ENCODE results near the gene SNRNP35. TPM values are rescaled to one million over a fixed set of nuclear protein-coding genes. Genes with fewer than 3 reads are reported as not detected.
A peak's percentile ranks its signal among the peaks of the same experiment; 100 is the strongest.

The SNRNP35 gene
- total and polyA plus RNA-seq, 9 of the 15 experiments (the other 6 are each of a cell fraction or from before 2014, with no cell fraction given), result 17.7 to 41.0 (median 25.5) TPM

- BruUV-seq (replicated peaks), result no TSS peak
- peak; percentile 32 for FAIRE-seq
- CTCF ChIA-PET (ENCODE audit: low intra/inter-chr PET ratio), result no interaction called here
- 80% methylated on average over 15 of the region's 15 CpGs for WGBS (ENCODE audit: insufficient coverage, low coverage, missing lambda C conversion rate)
- intact Hi-C loops (cut with micrococcal nuclease) (no loop called here), in situ Hi-C loops (cut with MboI) (no loop called here)
- Histone ChIP-seq H4K20me1 (replicated peaks; ENCODE audit: control insufficient read depth, insufficient read depth, low read length) (no peaks in the 10 kb centered on the region), H3K79me2 (ENCODE audit: control insufficient read depth, insufficient read depth, low read length) (no peaks in the 10 kb centered on the region), H2AFZ (ENCODE audit: low read depth, low read length) (no peak overlapping the region), H3K4me2 (ENCODE audit: insufficient read depth, low read length) (no peak overlapping the region), H3K27ac (ENCODE audit: extremely low read depth, low read depth, low read length) (no peak overlapping the region), H3K4me3 (no peak overlapping the region), H3K9ac (ENCODE audit: insufficient read depth in 1 of 2, low read depth in 2 of 2, low read length in 2 of 2) (peak overlapping the region in 1 of 2 experiments; percentile 78; a peak in 2 of 4 replicates), H3K9me3 (replicated peaks; ENCODE audit: control insufficient read depth, insufficient read depth, low read depth, low read length) (no peaks in the 10 kb centered on the region), H3K36me3 (ENCODE audit: control insufficient read depth, insufficient read depth, low read length) (peaks cover 47% of the 10 kb centered on the region; the same call in 2 of the 3 replicates), H3K9me1 (ENCODE audit: control insufficient read depth, insufficient read depth, low read length) (no peaks in the 10 kb centered on the region), H3K4me1 (replicated peaks in 1 of 2; ENCODE audit: control insufficient read depth in 2 of 2, insufficient read depth in 2 of 2, low read length in 2 of 2) (peaks cover 0 to 6% of the 10 kb centered on the region in 2 experiments; a peak in 2 of 5 replicates), H3K27me3 (ENCODE audit: control insufficient read depth in 2 of 2, insufficient read depth in 2 of 2, low read length in 2 of 2) (no peaks in the 10 kb centered on the region)
- TF ChIP-seq ILF3 (IDR thresholded peaks at IDR 0.05; ENCODE audit: borderline replicate concordance), result no peak
- no peak for TF ChIP-seq OTX1 (CRISPR knock-in tag; IDR thresholded peaks at IDR 0.05)
- TF ChIP-seq KLF16 (IDR thresholded peaks at IDR 0.05), result no peak
- TF ChIP-seq ZC3H4 (CRISPR knock-in tag; IDR thresholded peaks at IDR 0.05; ENCODE audit: borderline replicate concordance), result no peak
- TF ChIP-seq MEIS2 (IDR thresholded peaks at IDR 0.05; ENCODE audit: partially characterized antibody), result no peak
- DNase-seq (ENCODE audit: extremely low read depth in 1 of 4, low spot score in 3 of 4), result no peak
- POLR2A ChIA-PET, result interaction anchor here (1.0 to 2.1 kb wide), 4 partner anchors 7 to 15 kb away, joined by 3 to 8 read pairs (median 4); no protein-coding TSS in a partner anchor
- ATAC-seq, result no peak
These were observed 17.3 kb downstream of the SNRNP35 start for GRCh38 chr12:123475246-123475703.

- H3K4me2 ChIP-seq (ENCODE audit: insufficient read depth, low read length), result no peak overlapping the region
- no peak overlapping the region for H2AFZ ChIP-seq (ENCODE audit: low read depth, low read length)
- no peaks in the 10 kb centered on the region for H3K9me3 ChIP-seq (replicated peaks; ENCODE audit: control insufficient read depth, insufficient read depth, low read depth, low read length)
- no peaks in the 10 kb centered on the region for H3K79me2 ChIP-seq (ENCODE audit: control insufficient read depth, insufficient read depth, low read length)
- H3K9ac ChIP-seq (ENCODE audit: insufficient read depth in 1 of 2, low read depth in 2 of 2, low read length in 2 of 2), result no peak overlapping the region
- DNase-seq (ENCODE audit: extremely low read depth in 1 of 4, low spot score in 3 of 4) (no peak), ATAC-seq (no peak), FAIRE-seq (no peak)
- H3K4me1 ChIP-seq (replicated peaks in 1 of 2; ENCODE audit: control insufficient read depth in 2 of 2, insufficient read depth in 2 of 2, low read length in 2 of 2), result peaks cover 0 to 3% of the 10 kb centered on the region in 2 experiments; a peak in 1 of 5 replicates
- in situ Hi-C loops (cut with MboI), result no loop called here
- CTCF ChIA-PET (ENCODE audit: low intra/inter-chr PET ratio), result no interaction called here
- H3K4me3 ChIP-seq, result no peak overlapping the region
- TF ChIP-seq ZNF347 (CRISPR knock-in tag; IDR thresholded peaks at IDR 0.05; ENCODE audit: low read depth) (no peak), ZNF121 (CRISPR knock-in tag; conservative IDR thresholded peaks at IDR 0.05) (peak; percentile 76)
- BruUV-seq (replicated peaks), result no TSS peak
- no peaks in the 10 kb centered on the region for H4K20me1 ChIP-seq (replicated peaks; ENCODE audit: control insufficient read depth, insufficient read depth, low read length)
- POLR2A ChIA-PET, result interaction anchor here (0.6 kb wide), 1 partner anchor 15 kb away, joined by 3 read pairs; no protein-coding TSS in a partner anchor
- no peaks in the 10 kb centered on the region for H3K27me3 ChIP-seq (ENCODE audit: control insufficient read depth in 2 of 2, insufficient read depth in 2 of 2, low read length in 2 of 2)
- intact Hi-C loops (cut with micrococcal nuclease), result no loop called here
- H3K9me1 ChIP-seq (ENCODE audit: control insufficient read depth, insufficient read depth, low read length), result no peaks in the 10 kb centered on the region
- H3K27ac ChIP-seq (ENCODE audit: extremely low read depth, low read depth, low read length), result no peak overlapping the region
- peaks cover 39% of the 10 kb centered on the region; the same call in 2 of the 3 replicates for H3K36me3 ChIP-seq (ENCODE audit: control insufficient read depth, insufficient read depth, low read length)
- WGBS (ENCODE audit: insufficient coverage, low coverage, missing lambda C conversion rate), result 81% methylated on average over 8 of the region's 11 CpGs
These were observed 20.1 kb downstream of the SNRNP35 start for GRCh38 chr12:123478069-123478468.

Data from K562 (cell line).